ENCODE measurements around the gene RDH8.
"Not testable (repeated sequence)": the region's sequence is repeated elsewhere in the genome, so short reads cannot be mapped to it uniquely, and the experiment has no call there.

RDH8 gene

GRCh38 chr19:10018263-10018662, 5.0 kb downstream of the RDH8 start:
- DNase-seq (ENCODE audit: low read depth) = peak; percentile 95
- TF ChIP-seq, protein P1, sequence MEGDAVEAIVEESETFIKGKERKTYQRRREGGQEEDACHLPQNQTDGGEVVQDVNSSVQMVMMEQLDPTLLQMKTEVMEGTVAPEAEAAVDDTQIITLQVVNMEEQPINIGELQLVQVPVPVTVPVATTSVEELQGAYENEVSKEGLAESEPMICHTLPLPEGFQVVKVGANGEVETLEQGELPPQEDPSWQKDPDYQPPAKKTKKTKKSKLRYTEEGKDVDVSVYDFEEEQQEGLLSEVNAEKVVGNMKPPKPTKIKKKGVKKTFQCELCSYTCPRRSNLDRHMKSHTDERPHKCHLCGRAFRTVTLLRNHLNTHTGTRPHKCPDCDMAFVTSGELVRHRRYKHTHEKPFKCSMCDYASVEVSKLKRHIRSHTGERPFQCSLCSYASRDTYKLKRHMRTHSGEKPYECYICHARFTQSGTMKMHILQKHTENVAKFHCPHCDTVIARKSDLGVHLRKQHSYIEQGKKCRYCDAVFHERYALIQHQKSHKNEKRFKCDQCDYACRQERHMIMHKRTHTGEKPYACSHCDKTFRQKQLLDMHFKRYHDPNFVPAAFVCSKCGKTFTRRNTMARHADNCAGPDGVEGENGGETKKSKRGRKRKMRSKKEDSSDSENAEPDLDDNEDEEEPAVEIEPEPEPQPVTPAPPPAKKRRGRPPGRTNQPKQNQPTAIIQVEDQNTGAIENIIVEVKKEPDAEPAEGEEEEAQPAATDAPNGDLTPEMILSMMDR (conservative IDR thresholded peaks at IDR 0.05; ENCODE audit: control insufficient read depth, insufficient read depth, low read depth, low read length) = no peak

DNA sequence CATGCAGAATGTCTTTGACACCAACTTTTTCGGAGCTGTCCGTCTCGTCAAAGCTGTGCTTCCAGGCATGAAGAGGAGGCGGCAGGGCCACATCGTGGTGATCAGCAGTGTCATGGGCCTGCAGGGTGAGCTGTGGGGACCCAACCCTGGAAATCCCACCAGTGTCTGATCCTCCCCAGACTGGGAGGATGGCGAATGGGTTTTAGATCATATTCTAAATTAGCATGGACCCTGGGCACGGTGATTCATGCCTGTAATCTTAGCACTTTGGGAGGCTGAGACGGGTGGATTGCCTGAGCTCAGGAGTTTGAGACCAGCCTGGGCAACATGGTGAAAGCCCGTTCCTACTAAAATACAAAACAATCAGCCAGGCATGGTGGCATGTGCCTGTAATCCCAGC, 5.5 kb downstream of the RDH8 start:
- TF ChIP-seq, protein P1 (conservative IDR thresholded peaks at IDR 0.05; ENCODE audit: control insufficient read depth, insufficient read depth, low read depth, low read length) = no peak
- no peak for DNase-seq (ENCODE audit: low read depth)
- H3K4me3 ChIP-seq (ENCODE audit: control insufficient read depth, low read depth, low read length) = no peak overlapping the region

More at GRCh38 chr19:10018263-10018662, 5.0 kb downstream of the RDH8 start:
- H3K4me3 ChIP-seq (ENCODE audit: control insufficient read depth, low read depth, low read length) = no peak overlapping the region

GRCh38 chr19:10019246-10019645, 6.0 kb downstream of the RDH8 start:
- TF ChIP-seq, protein P1 (conservative IDR thresholded peaks at IDR 0.05; ENCODE audit: control insufficient read depth, insufficient read depth, low read depth, low read length) = no peak
- DNase-seq (ENCODE audit: low read depth) = peak; percentile 64
- H3K4me3 ChIP-seq (ENCODE audit: control insufficient read depth, low read depth, low read length) = no peak overlapping the region

GRCh38 chr19:10020851-10021250, 7.6 kb downstream of the RDH8 start:
- TF ChIP-seq, protein P1 (conservative IDR thresholded peaks at IDR 0.05; ENCODE audit: control insufficient read depth, insufficient read depth, low read depth, low read length) = no peak

GRCh38 chr19:10021446-10021845, 8.2 kb downstream of the RDH8 start:
- TF ChIP-seq, protein P1 (conservative IDR thresholded peaks at IDR 0.05; ENCODE audit: control insufficient read depth, insufficient read depth, low read depth, low read length) = no peak
- no peak overlapping the region for H3K4me3 ChIP-seq (ENCODE audit: control insufficient read depth, low read depth, low read length)
- no peak for DNase-seq (ENCODE audit: low read depth)

More at GRCh38 chr19:10020851-10021250, 7.6 kb downstream of the RDH8 start:
- no peak overlapping the region for H3K4me3 ChIP-seq (ENCODE audit: control insufficient read depth, low read depth, low read length)
- DNase-seq (ENCODE audit: low read depth) = no peak

- no peak overlapping the region for H3K4me3 ChIP-seq (ENCODE audit: control insufficient read depth, low read depth, low read length)
- peak; percentile 42 for DNase-seq (ENCODE audit: low read depth)
- TF ChIP-seq, protein P1 (conservative IDR thresholded peaks at IDR 0.05; ENCODE audit: control insufficient read depth, insufficient read depth, low read depth, low read length) = no peak
These were observed 8.6 kb downstream of the RDH8 start for GRCh38 chr19:10021863-10022262.

GRCh38 chr19:10023096-10023495, 9.8 kb downstream of the RDH8 start:
- DNase-seq (ENCODE audit: low read depth); H3K4me3 ChIP-seq (ENCODE audit: control insufficient read depth, low read depth, low read length): not testable (repeated sequence)

Measured in fibroblast of mammary gland (primary cell).